K562 (cell line): ENCODE data around the gene SEZ6. TPM values are rescaled to one million over a fixed set of nuclear protein-coding genes. Genes with fewer than 3 reads are reported as not detected.

ENCODE experiments used
- ATAC-seq: fragments of 200-7000 bp; cut with Tn5 transposase; 3 replicates; pipeline ENCODE4 v1.9.1; 2020; ENCODE audit warnings: moderate library complexity
- BruUV-seq: library from RNA; stranded (reverse); fragments of 400-500 nt; replicated peaks from 2 replicates; lab custom pipeline; 2021; lab: Mats Ljungman, UMichigan
- CTCF ChIA-PET: fragments of 300-600 bp; formaldehyde crosslinking; extraction: SDS; loops from one replicate; lab custom pipeline; 2021; ENCODE audit warnings: low intra/inter-chr PET ratio; lab: Yijun Ruan, JAX
- POLR2A ChIA-PET: fragments of 300-600, 350-650 bp; sonication (Branson Sonifier 250); formaldehyde crosslinking; extraction: SDS; loops from one replicate; lab custom pipeline; 2021; ENCODE audit warnings: antibody characterized with exemption, inconsistent platforms; lab: Yijun Ruan, JAX
- DNase-seq, 4 experiments: peaks; one replicate each; pipeline versions ENCODE4 v3.0.0 to v3.0.0-alpha.2; 2011 to 2018; ENCODE audit warnings: low spot score in 3 of 4, mixed read lengths in 3 of 4; ENCODE audit errors: extremely low read depth in 1 of 4
- FAIRE-seq: peaks from 2 replicates; lab custom pipeline; 2011; peaks lifted over from hg19 to GRCh38; lab: Jason Lieb, UNC
- H2AFZ ChIP-seq: 2 replicates; pipeline ENCODE4 v1.6.0; 2011; ENCODE audit warnings: low read depth, low read length, control low read depth, inconsistent platforms
- H3K27ac ChIP-seq: fragments of 200-600 bp; 3 replicates; pipeline ENCODE4 v1.8.0; 2011; ENCODE audit warnings: low read depth, mild to moderate bottlenecking, control low read depth, inconsistent platforms, low read length, moderate library complexity, mixed read lengths; ENCODE audit errors: extremely low read depth
- H3K27me3 ChIP-seq, 2 experiments: fragments of 300-600 bp in 1 of 2; 2 replicates in 1 of 2; 3 replicates in 1 of 2; pipeline versions ENCODE4 v1.6.0 to v1.8.0; 2011; ENCODE audit warnings: inconsistent platforms in 2 of 2, low read length in 2 of 2, mild to moderate bottlenecking in 1 of 2, mixed read lengths in 1 of 2, moderate library complexity in 1 of 2; ENCODE audit not compliant: control insufficient read depth in 2 of 2, insufficient read depth in 2 of 2
- H3K36me3 ChIP-seq: fragments of 300-600 bp; 3 replicates; pipeline ENCODE4 v1.8.0; 2011; ENCODE audit warnings: mild to moderate bottlenecking, low read length, inconsistent platforms; ENCODE audit not compliant: control insufficient read depth, insufficient read depth
- H3K4me1 ChIP-seq, 2 experiments: fragments of 200-600 bp in 1 of 2; replicated peaks in 1 of 2; 2 replicates in 1 of 2; 3 replicates in 1 of 2; pipeline versions ENCODE4 v1.5.1 to v1.8.0; 2011; ENCODE audit warnings: inconsistent platforms in 2 of 2, low read length in 2 of 2, mild to moderate bottlenecking in 1 of 2, mixed read lengths in 1 of 2, moderate library complexity in 1 of 2; ENCODE audit not compliant: control insufficient read depth in 2 of 2, insufficient read depth in 2 of 2
- H3K4me2 ChIP-seq: 2 replicates; pipeline ENCODE4 v1.6.1; 2011; ENCODE audit warnings: low read length, control low read depth, inconsistent platforms, mixed read lengths; ENCODE audit not compliant: insufficient read depth
- H3K4me3 ChIP-seq: fragments of 200-600 bp; sonication (generic), shearing (Covaris generic); 2 replicates; pipeline ENCODE4 v1.5.1; 2016; ENCODE audit warnings: control low read depth, inconsistent platforms
- H3K79me2 ChIP-seq: fragments of 200-600 bp; 3 replicates; pipeline ENCODE4 v1.8.0; 2011; ENCODE audit warnings: low read length, inconsistent platforms; ENCODE audit not compliant: control insufficient read depth, insufficient read depth
- H3K9ac ChIP-seq, 2 experiments: 2 replicates each; pipeline versions ENCODE4 v1.6.0 to v1.6.1; 2011; ENCODE audit warnings: low read depth in 2 of 2, low read length in 2 of 2, control low read depth in 1 of 2, inconsistent platforms in 1 of 2, mild to moderate bottlenecking in 1 of 2, mixed read lengths in 1 of 2; ENCODE audit not compliant: insufficient read depth in 1 of 2
- H3K9me1 ChIP-seq: one replicate; pipeline ENCODE4 v1.6.0; 2011; ENCODE audit warnings: inconsistent platforms, mild to moderate bottlenecking, low read length, moderate library complexity; ENCODE audit not compliant: control insufficient read depth, insufficient read depth
- H3K9me3 ChIP-seq: replicated peaks from 2 replicates; pipeline ENCODE4 v1.5.1; 2011; ENCODE audit warnings: low read depth, low read length, inconsistent platforms; ENCODE audit not compliant: control insufficient read depth, insufficient read depth
- H4K20me1 ChIP-seq: replicated peaks from 2 replicates; pipeline ENCODE4 v1.6.1; 2011; ENCODE audit warnings: low read length, inconsistent platforms, mixed read lengths; ENCODE audit not compliant: control insufficient read depth, insufficient read depth
- CBX1 ChIP-seq: sonication (generic); IDR thresholded peaks from 2 replicates; pipeline ENCODE4 v1.6.1; 2016; ENCODE audit warnings: antibody characterized with exemption, low read depth, mild to moderate bottlenecking
- CBX3 ChIP-seq, 2 experiments: IDR thresholded peaks; 1 replicate in 1 of 2; 2 replicates in 1 of 2; pipeline ENCODE4 v1.6.1; 2012; ENCODE audit warnings: inconsistent platforms in 2 of 2, low read length in 2 of 2, borderline replicate concordance in 1 of 2, control low read depth in 1 of 2
- HDAC2 ChIP-seq: fragments of 450-650 bp; IDR thresholded peaks from 2 replicates; pipeline ENCODE4 v1.6.1; 2016; ENCODE audit warnings: mild to moderate bottlenecking
- KDM1A ChIP-seq, 2 experiments: fragments of 450-650 bp; IDR thresholded peaks; 2 replicates each; pipeline ENCODE4 v1.6.1; 2016; ENCODE audit warnings: mild to moderate bottlenecking in 2 of 2
- MAFG ChIP-seq: fragments of 450-650 bp; conservative IDR thresholded peaks from 2 replicates; pipeline ENCODE4 v1.6.1; 2016; ENCODE audit warnings: missing genetic modification characterization, missing compliant biosample characterization
- MEIS2 ChIP-seq: fragments of 450-650 bp; IDR thresholded peaks from 2 replicates; pipeline ENCODE4 v1.6.1; 2014; ENCODE audit warnings: mild to moderate bottlenecking; ENCODE audit not compliant: partially characterized antibody
- POLR2A ChIP-seq: fragments of 450-650 bp; conservative IDR thresholded peaks from 2 replicates; pipeline ENCODE4 v1.6.1; 2016
- PRPF4 ChIP-seq: fragments of 200-400 bp; formaldehyde crosslinking; IDR thresholded peaks from one replicate; pipeline ENCODE4 v1.6.1; 2017; ENCODE audit warnings: low read length, low read depth, mild to moderate bottlenecking; ENCODE audit not compliant: insufficient read depth, poor library complexity, severe bottlenecking
- PURB ChIP-seq: sonication (generic); formaldehyde crosslinking; IDR thresholded peaks from 2 replicates; pipeline ENCODE4 v1.9.0; 2021; ENCODE audit warnings: low read depth, mild to moderate bottlenecking, missing genetic modification reagents
- SMAD2 ChIP-seq: fragments of 150-350 bp; IDR thresholded peaks from 2 replicates; pipeline ENCODE4 v1.6.1; 2014; ENCODE audit warnings: low read depth, mild to moderate bottlenecking, low read length
- SREBF1 ChIP-seq: fragments of 150-350 bp; IDR thresholded peaks from 2 replicates; pipeline ENCODE4 v1.6.1; 2014; ENCODE audit warnings: antibody characterized with exemption, low read depth, low read length, borderline replicate concordance
- TRIM24 ChIP-seq, 2 experiments: fragments of 450-650 bp; IDR thresholded peaks; 2 replicates each; pipeline ENCODE4 v1.6.1; 2016
- TRIM28 ChIP-seq: fragments of 450-650 bp; IDR thresholded peaks from 2 replicates; pipeline ENCODE4 v1.6.1; 2017
- ZEB2 ChIP-seq: fragments of 450-650 bp; IDR thresholded peaks from 2 replicates; pipeline ENCODE4 v1.6.1; 2016
- ZFP30 ChIP-seq: fragments of 250-450 bp; sonication (Bioruptor Pico); IDR thresholded peaks from 2 replicates; pipeline ENCODE4 v1.8.0; 2022; ENCODE audit warnings: moderate library complexity, mild to moderate bottlenecking, inconsistent platforms, borderline replicate concordance
- ZKSCAN3 ChIP-seq: fragments of 250-450 bp; sonication (Bioruptor Pico); IDR thresholded peaks from 2 replicates; pipeline ENCODE4 v1.4.0; 2020
- ZNF77 ChIP-seq: fragments of 250-450 bp; sonication (Bioruptor Pico); IDR thresholded peaks from 2 replicates; pipeline ENCODE4 v1.5.0; 2020
- WGBS: fragments of 100-300 bp; shearing (Covaris generic); methylation state at CpG from one replicate; pipeline ENCODE4 v1.1.6; 2016; ENCODE audit warnings: low coverage, mixed read lengths; ENCODE audit not compliant: insufficient coverage; ENCODE audit errors: missing lambda C conversion rate; 5-methylcytosine and 5-hydroxymethylcytosine counted together
- in situ Hi-C: fragments of 300-500 bp; cut with MboI; formaldehyde crosslinking; loops from 4 replicates; pipeline ENCODE4 v1.15.0; 2018; ENCODE audit warnings: inconsistent platforms, mixed read lengths
- intact Hi-C: fragments of 100-400 bp; cut with micrococcal nuclease; formaldehyde crosslinking; loops from 2 replicates; pipeline ENCODE4 v1.14.2; 2022
- polyA plus RNA-seq, 8 experiments: library from polyadenylated mRNA; depleted of rRNA in 4 of 8; stranded (reverse) in 5 of 8; unstranded in 3 of 8; fragments of >200 nt; fragmentation: Nextera tagmentation in 2 of 8; fragmentation: Illumina TruSeq in 1 of 8; extraction: Ambion mirVana in 2 of 8; extraction: Trizol in 1 of 8; gene quantifications; 2 replicates each; pipeline versions ENCODE4 v1.2.1 to v1.2.3, GENCODE V29; 2011 to 2014; ENCODE audit warnings: inconsistent platforms in 1 of 8, missing spikeins in 1 of 8
- total RNA-seq, 7 experiments: library from RNA; depleted of rRNA in 6 of 7; stranded (reverse); fragments of >200 nt in 6 of 7; fragmentation: Illumina TruSeq in 2 of 7; extraction: Trizol in 2 of 7; gene quantifications; 2 replicates each; pipeline versions ENCODE4 v1.2.1 to v1.2.3, GENCODE V29; 2011 to 2021; ENCODE audit warnings: low replicate concordance in 1 of 7
- TF ChIP-seq, protein P1 (sequence below): fragments of 450-650 bp; IDR thresholded peaks from 2 replicates; pipeline ENCODE4 v1.6.1; 2018; ENCODE audit warnings: mild to moderate bottlenecking, low read depth; ENCODE audit not compliant: partially characterized antibody

SEZ6 gene
- total and polyA plus RNA-seq, 9 of the 15 experiments (the other 6 are each of a cell fraction or from before 2014, with no cell fraction given), result not detected

DNA sequence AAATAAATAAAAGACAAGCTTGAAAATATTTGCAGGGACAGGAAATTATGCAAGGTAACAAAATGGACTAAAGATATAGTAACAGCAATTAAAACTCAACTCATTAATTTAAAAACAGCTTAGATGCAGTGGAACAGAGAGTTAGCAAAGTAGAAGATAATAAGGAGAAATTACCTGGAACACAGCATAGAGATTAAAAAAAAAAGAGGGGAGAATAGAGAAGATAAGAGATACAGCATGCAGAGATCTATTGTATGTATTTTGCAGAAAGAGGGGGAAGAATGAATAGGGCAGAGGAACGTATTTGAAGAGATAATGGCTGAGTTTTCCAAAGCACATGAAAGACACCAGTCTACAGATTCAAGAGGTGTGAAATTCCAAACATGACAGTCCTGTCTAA lies 28.7 kb upstream of the SEZ6 start:
- Histone ChIP-seq H4K20me1 (no peaks in the 10 kb centered on the region), H3K9me3 (peaks cover 1% of the 10 kb centered on the region; the same call in 1 of the 2 replicates), H3K9me1 (no peaks in the 10 kb centered on the region), H3K4me3 (no peak overlapping the region), H2AFZ (no peak overlapping the region), H3K27ac (no peak overlapping the region), H3K79me2 (no peaks in the 10 kb centered on the region), H3K4me2 (no peak overlapping the region), H3K27me3 (peaks cover 38 to 56% of the 10 kb centered on the region in 2 experiments), H3K9ac (no peak overlapping the region), H3K4me1 (no peaks in the 10 kb centered on the region; a peak in 1 of 5 replicates), H3K36me3 (no peaks in the 10 kb centered on the region)
- no TSS peak for BruUV-seq
- intact Hi-C loops, result no loop called here
- no peak for FAIRE-seq
- ChIA-PET POLR2A (interaction anchor here (0.6 to 1.3 kb wide), 2 partner anchors 16 to 81 kb away, joined by 3 to 4 read pairs; no protein-coding TSS in a partner anchor), CTCF (interaction anchor here (0.6 kb wide), 1 partner anchor 795 kb away, joined by 3 read pairs; no protein-coding TSS in a partner anchor)
- DNase-seq, result no peak
- 0% methylated on average over 1 of the region's 1 CpG for WGBS
- ATAC-seq, result no peak
- in situ Hi-C loops, result no loop called here
- TF ChIP-seq HDAC2 (no peak), PRPF4 (no peak), TRIM28 (peak; percentile 91), ZKSCAN3 (no peak), ZEB2 (0 out of 2 replicates have a peak, but pooled peaks have one; percentile 18), ZNF77 (CRISPR knock-in tag) (no peak), CBX1 (no peak), KDM1A (IDR thresholded peaks at IDR 0.05) (no peak), MAFG (no peak), POLR2A (no peak), SREBF1 (no peak), SMAD2 (no peak), CBX3 (IDR thresholded peaks at IDR 0.05; ENCODE audit: borderline replicate concordance in 1 of 2, low read length in 2 of 2) (peak in 1 of 2 experiments; percentile 44; a peak in 1 of 3 replicates), PURB (CRISPR knock-in tag) (no peak), TRIM24 (IDR thresholded peaks at IDR 0.05) (peak in 1 of 2 experiments; percentile 49; a peak in 2 of 4 replicates), MEIS2 (no peak), ZFP30 (peak; percentile 88; the same call in 1 of the 2 replicates)
- TF ChIP-seq, protein P1, sequence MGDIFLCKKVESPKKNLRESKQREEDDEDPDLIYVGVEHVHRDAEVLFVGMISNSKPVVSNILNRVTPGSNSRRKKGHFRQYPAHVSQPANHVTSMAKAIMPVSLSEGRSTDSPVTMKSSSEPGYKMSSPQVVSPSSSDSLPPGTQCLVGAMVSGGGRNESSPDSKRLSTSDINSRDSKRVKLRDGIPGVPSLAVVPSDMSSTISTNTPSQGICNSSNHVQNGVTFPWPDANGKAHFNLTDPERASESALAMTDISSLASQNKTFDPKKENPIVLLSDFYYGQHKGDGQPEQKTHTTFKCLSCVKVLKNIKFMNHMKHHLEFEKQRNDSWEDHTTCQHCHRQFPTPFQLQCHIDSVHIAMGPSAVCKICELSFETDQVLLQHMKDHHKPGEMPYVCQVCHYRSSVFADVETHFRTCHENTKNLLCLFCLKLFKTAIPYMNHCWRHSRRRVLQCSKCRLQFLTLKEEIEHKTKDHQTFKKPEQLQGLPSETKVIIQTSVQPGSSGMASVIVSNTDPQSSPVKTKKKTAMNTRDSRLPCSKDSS, result peak; percentile 87
